HG03159 (cell line): ENCODE measurements around the gene FOXL3.
"Not testable (repeated sequence)": the region's sequence is repeated elsewhere in the genome, so short reads cannot be mapped to it uniquely, and the experiment has no call there.

Experiments used
- ATAC-seq: cut with Tn5 transposase; IDR thresholded peaks from one replicate; pipeline ENCODE4 v1.9.1; 2021; ENCODE audit warnings: mild to moderate bottlenecking, moderate library complexity; ENCODE audit not compliant: unreplicated experiment

FOXL3 gene

DNA sequence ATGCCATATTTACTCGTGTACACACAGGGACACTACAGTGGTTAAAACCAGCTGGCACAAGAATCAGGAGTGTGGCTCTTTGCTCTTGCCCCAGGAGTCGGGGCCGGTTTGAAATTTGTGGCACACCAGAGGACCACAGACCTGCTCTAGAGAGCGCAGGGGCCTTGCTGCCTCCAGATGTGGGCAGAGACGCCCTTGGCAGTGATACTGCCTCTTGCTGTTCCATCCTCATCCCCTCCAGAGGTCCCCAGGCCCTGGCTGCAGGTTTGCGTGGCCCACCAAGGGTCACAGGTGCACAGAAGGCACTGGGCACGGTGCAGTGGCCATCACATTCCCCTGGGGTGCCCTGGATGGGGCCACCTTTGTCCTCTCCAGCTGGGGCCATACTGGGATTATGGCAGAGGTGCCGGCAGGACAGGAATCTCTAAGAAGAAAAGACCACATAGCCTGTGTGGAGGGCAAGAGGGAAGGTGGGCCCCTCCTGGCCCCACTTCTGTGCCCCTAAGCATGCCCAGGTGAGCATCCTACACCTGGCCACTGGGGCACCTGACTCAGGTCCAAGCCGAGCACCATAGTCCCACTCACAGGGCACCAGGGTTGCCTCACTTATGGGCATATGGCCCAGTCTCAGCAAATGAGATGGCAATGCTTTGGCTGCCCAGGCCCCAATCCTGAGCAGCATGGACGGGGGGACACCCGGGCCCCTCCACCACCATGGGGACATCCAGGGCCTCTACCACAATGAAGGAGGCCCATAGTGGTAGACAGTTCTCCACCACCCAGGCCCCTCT, 45.6 kb downstream of the FOXL3 start:
- no peak for ATAC-seq

DNA sequence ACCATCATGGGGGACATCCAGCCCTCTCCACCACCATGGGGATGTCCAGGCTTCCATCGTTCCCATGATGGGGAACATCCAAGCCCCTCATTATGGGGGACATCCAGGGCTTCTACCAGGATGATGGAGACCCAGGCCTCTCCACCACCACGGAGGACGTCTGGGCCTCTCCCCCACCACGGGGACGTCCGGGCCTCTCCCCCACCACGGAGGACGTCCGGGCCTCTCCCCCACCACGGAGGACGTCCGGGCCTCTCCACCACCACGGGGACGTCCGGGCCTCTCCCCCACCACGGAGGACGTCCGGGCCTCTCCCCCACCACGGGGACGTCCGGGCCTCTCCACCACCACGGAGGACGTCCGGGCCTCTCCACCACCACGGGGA, 46.2 kb downstream of the FOXL3 start:
- not testable (repeated sequence) for ATAC-seq

DNA sequence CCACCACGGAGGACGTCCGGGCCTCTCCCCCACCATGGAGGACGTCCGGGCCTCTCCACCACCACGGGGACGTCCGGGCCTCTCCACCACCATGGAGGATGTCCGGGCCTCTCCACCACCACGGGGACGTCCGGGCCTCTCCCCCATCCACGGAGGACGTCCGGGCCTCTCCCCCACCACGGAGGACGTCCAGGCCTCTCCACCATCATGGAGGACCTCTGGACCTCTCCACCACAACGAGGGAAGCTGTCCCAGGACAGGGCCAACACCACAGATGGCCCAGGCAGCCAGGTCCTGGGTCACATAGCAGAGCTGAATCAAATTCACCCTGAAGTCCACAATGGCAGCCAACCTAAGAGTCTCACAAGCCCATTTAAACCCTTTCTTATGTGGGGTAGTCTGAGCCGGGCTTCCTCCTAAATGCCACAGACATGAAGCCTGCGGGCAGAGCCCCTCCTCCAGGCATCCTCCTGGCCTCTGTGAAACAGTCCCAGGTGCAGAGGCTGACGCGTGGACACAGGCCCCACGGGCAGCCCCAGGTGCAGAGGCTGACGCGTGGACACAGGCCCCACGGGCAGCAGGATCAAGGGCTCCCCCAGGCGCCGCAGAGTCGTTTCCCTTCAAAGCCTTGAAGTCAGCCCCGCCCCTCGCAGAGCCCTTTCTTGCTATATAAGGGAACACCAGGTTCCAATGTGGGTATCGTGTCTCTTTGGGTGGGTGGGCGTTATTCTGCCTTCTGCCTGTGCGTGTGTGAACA, 47.0 kb downstream of the FOXL3 start:
- no peak for ATAC-seq

DNA sequence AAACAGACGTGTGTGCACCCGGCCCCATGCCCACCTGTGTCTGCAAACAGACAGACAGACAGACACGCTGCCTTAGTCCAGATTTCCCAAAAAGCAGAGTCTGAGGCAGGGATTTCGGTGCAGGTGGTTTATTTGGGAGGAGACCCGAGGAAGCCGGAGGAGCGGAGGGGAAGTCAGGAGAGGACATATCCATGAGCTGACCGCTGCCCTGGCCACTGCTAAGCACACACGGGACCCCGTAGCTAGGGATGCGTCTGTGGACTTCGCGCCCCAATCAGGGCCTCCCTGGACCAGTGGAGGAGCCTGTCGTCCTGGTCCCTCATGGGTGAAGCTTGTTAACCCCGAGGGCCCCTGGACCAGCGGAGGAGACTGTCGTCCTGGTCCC, 47.6 kb downstream of the FOXL3 start:
- no peak for ATAC-seq

DNA sequence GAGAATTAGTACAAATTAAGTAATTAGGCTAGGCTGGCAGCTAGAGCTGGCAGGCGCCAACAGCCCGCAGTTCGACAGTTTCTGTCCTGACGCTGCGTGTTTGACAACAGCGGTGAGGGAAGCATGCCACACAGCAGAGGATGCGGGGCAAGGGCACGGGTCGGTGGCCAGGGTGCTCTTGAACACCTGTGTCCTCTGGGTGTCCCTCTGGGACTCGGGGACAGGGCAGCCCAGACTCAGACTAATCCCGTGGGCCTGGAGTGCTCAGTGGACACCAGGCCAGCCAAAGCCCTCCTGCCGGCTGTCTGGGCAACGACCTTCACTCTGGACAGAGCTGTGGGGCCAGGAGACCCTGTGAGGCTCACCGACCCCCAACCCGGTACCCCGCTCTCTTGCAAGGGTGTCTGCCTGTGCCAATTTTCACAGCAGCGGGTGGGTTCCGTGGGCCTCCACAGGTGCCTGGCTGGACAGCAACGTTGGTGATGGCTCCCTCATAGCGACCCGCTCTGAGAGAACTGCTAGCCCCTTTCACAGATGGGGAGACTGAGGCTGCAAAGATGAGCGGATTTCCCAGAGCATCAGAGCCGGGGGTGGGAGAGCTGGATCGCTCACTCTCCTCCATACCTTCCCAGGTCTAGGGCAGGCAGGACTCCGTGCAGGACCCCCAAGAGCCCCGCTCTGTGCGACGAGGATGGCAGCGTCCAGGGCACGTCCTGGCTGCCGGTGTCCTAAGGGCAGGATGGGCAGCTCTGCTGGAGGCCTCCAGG, 48.5 kb downstream of the FOXL3 start:
- ATAC-seq: no peak

DNA sequence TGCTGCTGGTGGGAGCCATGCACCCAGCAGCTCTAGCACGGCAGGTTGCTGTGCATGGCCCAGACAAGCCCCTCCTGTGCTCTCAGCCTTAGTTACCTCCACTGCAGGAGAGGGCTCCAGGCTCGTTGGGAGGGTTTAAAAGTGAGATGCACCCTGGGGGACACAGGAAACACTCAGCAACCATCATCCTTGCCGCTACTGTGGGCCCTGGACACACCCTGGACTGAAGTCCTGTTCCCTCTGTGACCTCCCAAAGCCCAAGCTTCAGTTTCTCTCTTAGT, 49.0 kb downstream of the FOXL3 start:
- no peak for ATAC-seq

DNA sequence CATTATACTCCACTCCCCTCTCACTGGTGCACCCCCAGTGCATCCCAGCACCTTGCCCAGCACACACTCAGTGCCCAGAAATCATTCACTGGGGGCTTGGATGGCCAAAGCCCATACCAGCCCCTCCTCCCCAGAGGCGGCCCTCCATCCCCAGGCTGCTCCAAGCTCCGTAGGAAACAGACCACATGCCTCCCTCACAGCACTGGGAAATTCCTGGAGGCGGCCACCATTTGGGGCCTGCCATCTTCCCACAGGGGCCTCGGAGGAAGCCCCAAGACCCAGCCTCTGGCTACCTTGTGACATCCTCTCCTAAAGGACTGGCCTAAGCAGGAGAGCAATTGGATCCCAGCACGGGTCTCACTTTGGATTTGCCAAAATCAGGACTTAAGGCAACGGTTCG, 49.7 kb downstream of the FOXL3 start:
- ATAC-seq: no peak

DNA sequence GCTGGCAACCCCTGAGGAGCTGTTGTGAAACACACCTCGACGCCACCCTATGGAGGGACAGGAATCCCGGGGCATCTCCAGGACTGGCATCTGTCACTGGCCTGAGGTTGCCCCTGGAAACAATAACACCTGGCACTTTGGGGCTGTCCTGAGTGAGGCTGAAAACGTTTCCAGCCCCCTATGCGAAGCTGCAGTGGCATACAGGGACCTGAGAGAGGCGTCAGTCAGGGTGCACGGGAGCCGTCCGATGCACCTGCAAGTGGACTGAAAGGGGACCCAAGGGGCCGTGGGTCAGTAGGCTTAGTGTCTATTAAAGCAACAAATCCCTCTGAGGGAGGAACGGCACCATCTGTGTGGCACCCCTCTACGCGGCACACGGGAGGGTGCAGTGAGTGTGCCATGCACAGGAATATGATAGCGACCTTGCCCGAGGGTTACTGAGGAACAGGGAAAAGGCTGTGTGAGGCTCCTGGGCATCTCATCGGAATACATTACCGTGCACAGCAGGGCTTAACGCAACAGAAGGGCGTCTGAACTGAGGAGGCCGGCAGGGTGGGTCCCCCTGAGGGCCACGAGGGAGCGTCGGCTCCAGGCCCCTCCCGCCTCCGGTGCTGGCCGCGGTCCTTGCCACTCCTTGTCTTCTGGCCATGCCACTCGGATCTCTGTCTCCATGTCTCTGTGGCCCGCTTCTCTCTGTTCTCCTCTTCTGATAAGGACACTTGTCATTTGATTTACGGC, 50.4 kb downstream of the FOXL3 start:
- ATAC-seq: no peak
